Upper lobe of left lung (tissue), 4 donors: ENCODE data around the gene CCDC9.

Experiments used
- CTCF ChIP-seq, 6 experiments: fragments of 450-650 bp in 4 of 6; fragments of 200-600 bp in 2 of 6; sonication (generic) in 2 of 6; IDR thresholded peaks; one replicate each; pipeline ENCODE4 v1.5.1; 2016 to 2019; ENCODE audit warnings: antibody characterized with exemption in 6 of 6
- EP300 ChIP-seq, 4 donors: sonication (generic); formaldehyde crosslinking; IDR thresholded peaks; one replicate each; pipeline ENCODE4 v1.5.1; 2017; ENCODE audit warnings: antibody characterized with exemption in 4 of 4, control low read depth in 2 of 4
- POLR2A ChIP-seq, 4 donors: fragments of 450-650 bp; IDR thresholded peaks; one replicate each; pipeline ENCODE4 v1.5.1; 2016 to 2017; ENCODE audit warnings: antibody characterized with exemption in 4 of 4, mild to moderate bottlenecking in 2 of 4
- POLR2AphosphoS5 ChIP-seq, 2 donors: sonication (generic); formaldehyde crosslinking; IDR thresholded peaks; one replicate each; pipeline ENCODE4 v1.5.1; 2017; ENCODE audit warnings: antibody characterized with exemption in 2 of 2

GRCh38 chr19:47303966-47304365 lies 47.6 kb downstream of the CCDC9 start:
- TF ChIP-seq CTCF (IDR thresholded peaks at IDR 0.05) (no peak), POLR2AphosphoS5 (IDR thresholded peaks at IDR 0.05) (no peak), EP300 (IDR thresholded peaks at IDR 0.05) (no peak), POLR2A (IDR thresholded peaks at IDR 0.05) (no peak)
